Measurements from ENCODE around the gene AHDC1.

DNA sequence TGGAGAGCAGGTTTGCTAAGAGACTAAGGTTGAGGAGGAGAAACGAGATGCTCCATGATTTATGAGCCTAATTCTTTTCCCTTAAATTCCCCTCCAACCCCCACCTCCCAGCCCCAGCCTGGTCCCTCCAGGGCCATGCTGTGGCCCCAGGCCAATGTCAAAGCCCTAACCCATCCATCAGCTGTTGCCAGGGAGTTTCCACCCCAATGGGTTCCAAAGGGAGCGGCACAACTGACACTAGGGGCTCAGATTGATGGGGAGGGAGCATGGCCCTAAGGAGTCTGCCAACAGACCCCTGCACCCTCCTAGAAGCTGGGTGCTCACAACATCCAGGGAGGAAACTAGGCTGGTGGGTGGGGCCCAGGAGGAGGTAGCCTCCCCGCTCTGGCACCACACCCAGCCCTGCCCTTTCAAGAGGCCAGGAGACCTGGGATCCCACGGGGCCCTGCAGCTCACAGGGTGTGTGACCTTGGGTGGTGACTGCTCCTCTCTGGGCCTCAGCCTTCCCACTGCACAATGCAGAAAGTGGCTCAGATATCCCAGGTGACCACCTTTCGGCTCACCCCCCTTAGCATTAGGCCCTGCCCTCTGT is 12.9 kb downstream of the AHDC1 start:
- TF ChIP-seq ZNF543 (CRISPR knock-in tag; IDR thresholded peaks at IDR 0.05) (no peak), ZFP82 (CRISPR knock-in tag; IDR thresholded peaks at IDR 0.05; ENCODE audit: borderline replicate concordance) (no peak), SIN3B (IDR thresholded peaks at IDR 0.05; ENCODE audit: low read length) (no peak), HMG20B (CRISPR knock-in tag; conservative IDR thresholded peaks at IDR 0.05) (no peak)

All from HepG2 (cell line).